KBM-7 (cell line): Measurements from ENCODE around the gene SORCS2.

Source experiments
- DNase-seq: peaks from one replicate; pipeline ENCODE4 v3.0.0-alpha.2; 2015
- in situ Hi-C: fragments of 300-500 bp; cut with MboI; formaldehyde crosslinking; loops from 2 replicates; pipeline ENCODE4 v1.14.3; 2020; ENCODE audit warnings: low sequenced_read_pairs, low pct_unique_long_range_greater_than_20kb, mixed read lengths

SORCS2 gene

DNA sequence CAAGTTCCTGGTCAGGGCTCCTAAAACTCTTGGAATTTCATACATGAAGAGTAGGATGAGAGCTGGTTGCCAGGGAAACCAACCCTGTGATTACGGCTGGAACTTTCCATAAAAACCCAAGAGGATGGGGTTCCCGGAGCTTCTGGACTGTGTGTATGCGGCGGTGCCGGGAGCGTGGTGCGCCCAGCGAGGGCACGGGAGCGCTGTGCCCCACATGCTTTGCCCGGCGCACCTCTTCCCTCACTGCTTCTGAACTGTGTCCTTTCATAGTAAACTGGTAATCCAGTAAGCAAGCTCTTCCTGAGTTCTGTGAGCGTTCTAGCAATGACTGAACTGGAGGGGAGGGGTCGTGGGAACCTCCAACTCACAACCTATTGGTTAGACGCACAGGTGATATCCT is 594.7 kb downstream of the SORCS2 start:
- in situ Hi-C loops: no loop called here
- no peak for DNase-seq

GRCh38 chr4:7787681-7788141 is 595.4 kb downstream of the SORCS2 start:
- no peak for DNase-seq
- in situ Hi-C loops: no loop called here

GRCh38 chr4:7788193-7788592 is 595.9 kb downstream of the SORCS2 start:
- DNase-seq: no peak
- in situ Hi-C loops: no loop called here

DNA sequence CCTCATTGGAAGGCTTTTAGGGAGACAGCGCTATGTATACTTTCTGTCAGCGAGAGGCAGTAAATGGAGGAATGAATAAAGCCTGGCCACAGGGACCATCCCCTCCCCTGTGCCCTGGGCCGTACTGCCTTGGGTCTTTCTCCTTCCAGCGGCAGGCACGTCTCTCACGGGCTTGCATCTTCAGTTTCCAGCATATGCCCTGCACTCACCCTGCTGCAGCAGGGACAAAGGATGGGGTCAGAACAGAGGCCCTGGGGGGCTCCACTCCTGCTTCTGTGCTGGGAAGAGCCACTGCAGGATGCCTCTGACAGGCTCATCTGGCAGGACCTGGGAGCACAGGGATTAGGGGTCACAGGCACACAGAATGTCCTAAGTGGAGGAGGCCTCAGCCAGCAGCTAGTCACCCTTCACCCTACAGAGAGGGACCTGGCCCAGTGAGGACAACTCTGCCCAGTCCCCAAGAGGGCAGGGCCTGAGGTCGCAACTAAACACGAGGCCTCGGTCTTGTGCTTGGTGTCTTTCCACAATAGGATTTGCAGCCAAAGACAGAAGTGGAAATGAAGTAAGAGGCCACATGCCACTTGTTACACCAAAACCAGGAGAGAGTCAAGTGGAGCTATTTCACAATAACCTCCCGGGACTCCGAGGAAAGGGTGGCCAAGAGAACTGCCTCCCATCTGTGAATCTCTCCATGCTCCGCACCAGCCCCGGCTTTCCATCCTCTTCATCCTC is 596.5 kb downstream of the SORCS2 start:
- in situ Hi-C loops: no loop called here
- no peak for DNase-seq

DNA sequence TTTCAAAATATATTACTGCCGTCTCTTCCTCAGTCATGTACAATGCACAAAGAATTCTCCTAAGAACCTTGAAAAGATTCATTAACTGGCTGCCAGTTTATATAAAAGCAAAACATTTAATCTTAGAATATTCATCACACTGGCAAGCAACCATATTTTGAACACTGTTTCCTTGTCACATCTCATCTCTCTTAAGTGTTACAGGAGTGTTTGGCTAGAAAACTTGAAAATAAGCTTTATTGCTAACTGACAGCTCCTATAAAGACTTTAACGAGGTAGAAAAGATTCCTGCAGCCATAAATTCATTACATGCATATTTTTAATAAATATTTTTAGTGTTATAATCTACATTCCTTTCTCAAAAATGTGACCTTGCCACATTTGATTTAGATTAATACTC is 597.7 kb downstream of the SORCS2 start:
- no peak for DNase-seq
- in situ Hi-C loops: no loop called here

DNA sequence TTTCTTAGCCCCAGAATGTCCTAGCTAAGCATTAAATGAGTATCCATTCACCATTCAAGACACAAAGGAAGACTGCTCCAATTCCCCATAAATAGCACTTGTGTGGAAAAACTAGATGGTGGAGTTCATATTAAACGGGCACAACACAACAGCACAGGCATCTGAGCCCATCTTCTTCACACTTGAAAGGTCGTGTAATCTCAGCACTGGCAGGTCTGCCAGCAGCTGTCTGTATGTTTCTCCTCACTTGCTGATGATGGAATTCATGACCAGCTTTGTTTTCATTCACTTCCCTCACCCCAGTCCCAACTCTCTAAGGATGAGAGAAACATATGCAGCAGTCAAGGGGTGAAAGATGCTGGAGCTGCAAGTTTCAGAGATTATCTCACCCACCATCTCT is 598.7 kb downstream of the SORCS2 start:
- in situ Hi-C loops: no loop called here
- no peak for DNase-seq
